NB4 (cell line): Measurements from ENCODE around the gene C5AR2.

Experiments used
- MYC ChIP-seq: IDR thresholded peaks from 2 replicates; pipeline ENCODE4 v1.6.1; 2011; ENCODE audit warnings: low read depth, low read length
- POLR2A ChIP-seq: IDR thresholded peaks from 2 replicates; pipeline ENCODE4 v1.6.1; 2011; ENCODE audit warnings: mild to moderate bottlenecking; ENCODE audit not compliant: insufficient read length; ENCODE audit errors: extremely low read depth

DNA sequence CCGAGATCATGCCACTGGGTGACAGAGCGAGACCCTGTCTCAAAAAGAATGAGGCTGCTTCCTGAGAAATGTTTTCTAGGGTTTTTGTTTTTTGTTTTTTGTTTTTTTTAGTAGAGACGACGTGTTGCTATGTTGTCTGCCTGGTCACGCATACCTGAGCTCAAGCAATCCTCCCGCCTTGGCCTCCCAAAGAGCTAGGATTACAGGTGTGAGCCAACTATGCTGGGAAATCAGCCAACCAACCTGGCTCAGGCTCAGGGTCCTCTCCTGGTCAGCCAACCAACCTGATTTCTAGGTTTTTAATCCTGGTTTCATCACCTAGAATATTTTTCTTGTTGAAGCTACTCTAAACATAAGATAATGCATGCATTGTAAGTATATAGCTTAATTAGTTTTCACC lies 24.9 kb downstream of the C5AR2 start:
- TF ChIP-seq POLR2A (no peak), MYC (no peak)
